GM23338 (cell line): Measurements from ENCODE around the gene CHGA. TPM values are rescaled to one million over a fixed set of nuclear protein-coding genes. Genes with fewer than 3 reads are reported as not detected.

Experiments
- ATAC-seq: fragments of 200-7000 bp; cut with Tn5 transposase; 3 replicates; pipeline ENCODE4 v1.9.1; 2020
- DNase-seq: peaks from one replicate; pipeline ENCODE4 v3.0.0-alpha.2; 2015; ENCODE audit warnings: low spot score
- H2AFZ ChIP-seq: fragments of 200-600 bp; sonication (generic); 2 replicates; pipeline ENCODE4 v1.8.0; 2016; ENCODE audit warnings: antibody characterized with exemption, mild to moderate bottlenecking, moderate library complexity
- H3F3A ChIP-seq: fragments of 200-600 bp; sonication (generic); replicated peaks from 2 replicates; pipeline ENCODE4 v1.8.0; 2017; ENCODE audit warnings: antibody characterized with exemption, mixed run types, low read depth
- H3K27ac ChIP-seq: fragments of 200-600 bp; sonication (generic); 2 replicates; pipeline ENCODE4 v1.6.1; 2016; ENCODE audit warnings: low read depth
- H3K27me3 ChIP-seq: fragments of 200-600 bp; sonication (generic); 2 replicates; pipeline ENCODE4 v1.8.0; 2016; ENCODE audit warnings: mild to moderate bottlenecking, mixed run types, moderate library complexity; ENCODE audit not compliant: insufficient read depth
- H3K36me3 ChIP-seq: fragments of 200-600 bp; sonication (generic); 2 replicates; pipeline ENCODE4 v1.8.0; 2016; ENCODE audit warnings: mild to moderate bottlenecking; ENCODE audit not compliant: insufficient read depth
- H3K4me1 ChIP-seq: fragments of 200-600 bp; sonication (generic); 2 replicates; pipeline ENCODE4 v1.8.0; 2016; ENCODE audit warnings: mild to moderate bottlenecking, moderate library complexity; ENCODE audit not compliant: insufficient read depth
- H3K4me2 ChIP-seq: fragments of 200-600 bp; sonication (generic); 2 replicates; pipeline ENCODE4 v1.7.1; 2017; ENCODE audit warnings: mixed run types
- H3K4me3 ChIP-seq: fragments of 200-600 bp; sonication (generic); 2 replicates; pipeline ENCODE4 v1.6.1; 2016; ENCODE audit warnings: mixed run types
- H3K79me2 ChIP-seq: fragments of 200-600 bp; sonication (generic); replicated peaks from 2 replicates; pipeline ENCODE4 v1.8.0; 2017; ENCODE audit warnings: mild to moderate bottlenecking; ENCODE audit not compliant: insufficient read depth
- H3K9me2 ChIP-seq: fragments of 200-600 bp; sonication (generic); 2 replicates; pipeline ENCODE4 v1.8.0; 2017; ENCODE audit not compliant: insufficient read depth
- H4K20me1 ChIP-seq: fragments of 200-600 bp; sonication (generic); replicated peaks from 2 replicates; pipeline ENCODE4 v1.8.0; 2017; ENCODE audit warnings: mild to moderate bottlenecking; ENCODE audit not compliant: insufficient read depth
- H3K27ac Mint-ChIP-seq: 2 replicates; pipeline ENCODE4 v1.8.0; 2020; ENCODE audit warnings: inconsistent platforms, mild to moderate bottlenecking, moderate library complexity, mixed read lengths
- H3K27me3 Mint-ChIP-seq: 3 replicates; pipeline ENCODE4 v1.8.0; 2022; ENCODE audit warnings: low read depth, mild to moderate bottlenecking, moderate library complexity, mixed read lengths, inconsistent platforms; ENCODE audit not compliant: insufficient read depth, poor library complexity
- H3K36me3 Mint-ChIP-seq: 3 replicates; pipeline ENCODE4 v1.8.0; 2021; ENCODE audit warnings: low read depth, mild to moderate bottlenecking, inconsistent platforms, moderate library complexity, mixed read lengths
- H3K4me1 Mint-ChIP-seq: 3 replicates; pipeline ENCODE4 v1.8.0; 2020; ENCODE audit warnings: mild to moderate bottlenecking, inconsistent platforms, mixed read lengths
- H3K4me3 Mint-ChIP-seq: 3 replicates; pipeline ENCODE4 v1.8.0; 2021; ENCODE audit warnings: moderate library complexity, mild to moderate bottlenecking, inconsistent platforms, mixed read lengths
- H3K9me3 Mint-ChIP-seq: 3 replicates; pipeline ENCODE4 v1.8.0; 2020; ENCODE audit warnings: moderate library complexity, mild to moderate bottlenecking, inconsistent platforms, mixed read lengths
- CREB1 ChIP-seq: fragments of 250-450 bp; sonication (Bioruptor Pico); IDR thresholded peaks from 2 replicates; pipeline ENCODE4 v1.5.0; 2020; ENCODE audit warnings: low read depth, mild to moderate bottlenecking, moderate library complexity
- EZH2 ChIP-seq: fragments of 200-600 bp; sonication (generic); IDR thresholded peaks from one replicate; pipeline ENCODE4 v1.8.0; 2017; ENCODE audit warnings: antibody characterized with exemption, mild to moderate bottlenecking, low read depth; ENCODE audit not compliant: unreplicated experiment
- POLR2AphosphoS5 ChIP-seq: IDR thresholded peaks from 2 replicates; pipeline ENCODE4 v1.6.1; 2016; ENCODE audit warnings: antibody characterized with exemption, low read depth
- ZNF114 ChIP-seq: fragments of 250-450 bp; sonication (Bioruptor Pico); IDR thresholded peaks from 2 replicates; pipeline ENCODE4 v1.5.0; 2020; ENCODE audit warnings: mild to moderate bottlenecking, moderate library complexity
- ZNF331 ChIP-seq: fragments of 250-450 bp; sonication (Bioruptor Pico); IDR thresholded peaks from 2 replicates; pipeline ENCODE4 v1.5.0; 2020; ENCODE audit warnings: low read depth, mild to moderate bottlenecking, moderate library complexity
- polyA plus RNA-seq: library from polyadenylated mRNA; unstranded; fragments of >200 nt; fragmentation: Nextera tagmentation; extraction: Ambion mirVana; gene quantifications from 2 replicates; pipeline ENCODE4 v1.2.1, GENCODE V29; 2016
- total RNA-seq: library from RNA; depleted of rRNA; stranded (reverse); fragments of >200 nt; shearing (Covaris generic); gene quantifications from 2 replicates; pipeline ENCODE4 v1.2.3, GENCODE V29; 2014
- TF ChIP-seq, protein P1 (sequence below): fragments of 250-450 bp; sonication (Bioruptor Pico); IDR thresholded peaks from 2 replicates; pipeline ENCODE4 v1.5.0; 2020; ENCODE audit warnings: mild to moderate bottlenecking, moderate library complexity

CHGA gene
- total and polyA plus RNA-seq, 2 experiments from 2014 or later, result 13.9 to 19.6 TPM

DNA sequence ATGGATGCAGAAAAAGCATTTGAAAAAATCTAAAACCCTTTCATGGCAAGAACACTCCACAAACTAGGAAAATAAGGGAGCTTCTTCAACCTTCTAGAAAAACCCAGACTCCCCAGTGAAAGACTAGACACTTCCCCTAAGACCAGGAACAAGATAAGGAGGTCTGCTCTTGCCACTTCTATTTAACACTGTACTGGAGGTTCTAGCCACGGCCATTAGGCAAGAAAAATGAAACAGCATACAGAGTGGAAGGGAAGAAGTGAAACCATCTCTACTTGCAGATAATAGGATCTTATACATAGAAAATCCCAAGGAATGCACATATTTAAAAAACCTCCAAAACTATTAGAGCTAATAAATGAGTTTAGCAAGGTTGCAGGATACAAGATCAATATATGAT lies 42.3 kb downstream of the CHGA start:
- Histone ChIP-seq H3K4me2 (no peak overlapping the region), H3K4me1 (peaks cover 5% of the 10 kb centered on the region), H3F3A (no peaks in the 10 kb centered on the region), H3K27ac (no peak overlapping the region), H3K36me3 (no peaks in the 10 kb centered on the region), H3K79me2 (peaks cover 39% of the 10 kb centered on the region), H4K20me1 (peaks cover 26% of the 10 kb centered on the region), H3K9me2 (no peaks in the 10 kb centered on the region), H3K4me3 (no peak overlapping the region), H2AFZ (no peak overlapping the region), H3K27me3 (no peaks in the 10 kb centered on the region)
- Mint-ChIP-seq H3K27ac (no peak overlapping the region), H3K27me3 (peaks cover 16% of the 10 kb centered on the region), H3K36me3 (peaks cover 26% of the 10 kb centered on the region), H3K4me1 (peaks cover 36% of the 10 kb centered on the region), H3K9me3 (0 out of 3 replicates have a peak, but pooled peaks cover 5% of the 10 kb centered on the region), H3K4me3 (no peak overlapping the region)
- TF ChIP-seq EZH2 (no peak), POLR2AphosphoS5 (no peak), ZNF114 (CRISPR knock-in tag) (no peak), ZNF331 (CRISPR knock-in tag) (no peak), CREB1 (no peak)
- ATAC-seq (no peak), DNase-seq (no peak)

DNA sequence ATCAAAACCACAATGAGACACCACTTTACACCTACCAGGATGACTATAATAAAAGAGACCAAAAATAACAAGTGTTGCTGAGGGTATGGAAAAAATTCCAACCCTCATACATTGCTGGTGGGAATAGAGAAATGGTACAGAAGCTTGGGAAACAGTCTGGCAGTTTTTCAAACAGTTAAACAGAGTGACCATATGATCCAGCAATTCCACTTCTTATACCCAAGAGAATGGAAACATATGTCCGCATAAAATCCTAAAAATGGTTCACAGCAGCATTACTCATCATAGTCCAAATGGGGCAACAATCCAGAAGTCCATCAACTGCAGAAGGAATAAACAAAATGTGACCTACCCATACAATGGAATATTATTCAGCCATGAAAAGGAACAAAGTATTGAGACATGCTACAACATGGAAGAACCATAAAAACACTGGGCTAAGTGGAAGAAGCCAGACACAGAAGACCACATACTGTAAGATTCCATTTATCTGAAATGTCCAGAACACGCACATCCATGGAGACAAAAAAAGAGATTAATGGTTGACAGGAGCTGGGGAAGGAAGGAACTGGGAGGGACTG lies 44.5 kb downstream of the CHGA start:
- Histone ChIP-seq H3K4me1 (peaks cover 11% of the 10 kb centered on the region), H3K4me2 (no peak overlapping the region), H3K79me2 (peaks cover 39% of the 10 kb centered on the region), H3K36me3 (no peaks in the 10 kb centered on the region), H4K20me1 (peaks cover 26% of the 10 kb centered on the region), H2AFZ (no peak overlapping the region), H3F3A (no peaks in the 10 kb centered on the region), H3K4me3 (no peak overlapping the region), H3K27ac (no peak overlapping the region), H3K27me3 (no peaks in the 10 kb centered on the region), H3K9me2 (no peaks in the 10 kb centered on the region)
- no peak overlapping the region for H3K4me3 Mint-ChIP-seq
- ATAC-seq, result no peak
- H3K4me1 Mint-ChIP-seq, result peaks cover 50% of the 10 kb centered on the region
- H3K27ac Mint-ChIP-seq, result no peak overlapping the region
- TF ChIP-seq, protein P1, sequence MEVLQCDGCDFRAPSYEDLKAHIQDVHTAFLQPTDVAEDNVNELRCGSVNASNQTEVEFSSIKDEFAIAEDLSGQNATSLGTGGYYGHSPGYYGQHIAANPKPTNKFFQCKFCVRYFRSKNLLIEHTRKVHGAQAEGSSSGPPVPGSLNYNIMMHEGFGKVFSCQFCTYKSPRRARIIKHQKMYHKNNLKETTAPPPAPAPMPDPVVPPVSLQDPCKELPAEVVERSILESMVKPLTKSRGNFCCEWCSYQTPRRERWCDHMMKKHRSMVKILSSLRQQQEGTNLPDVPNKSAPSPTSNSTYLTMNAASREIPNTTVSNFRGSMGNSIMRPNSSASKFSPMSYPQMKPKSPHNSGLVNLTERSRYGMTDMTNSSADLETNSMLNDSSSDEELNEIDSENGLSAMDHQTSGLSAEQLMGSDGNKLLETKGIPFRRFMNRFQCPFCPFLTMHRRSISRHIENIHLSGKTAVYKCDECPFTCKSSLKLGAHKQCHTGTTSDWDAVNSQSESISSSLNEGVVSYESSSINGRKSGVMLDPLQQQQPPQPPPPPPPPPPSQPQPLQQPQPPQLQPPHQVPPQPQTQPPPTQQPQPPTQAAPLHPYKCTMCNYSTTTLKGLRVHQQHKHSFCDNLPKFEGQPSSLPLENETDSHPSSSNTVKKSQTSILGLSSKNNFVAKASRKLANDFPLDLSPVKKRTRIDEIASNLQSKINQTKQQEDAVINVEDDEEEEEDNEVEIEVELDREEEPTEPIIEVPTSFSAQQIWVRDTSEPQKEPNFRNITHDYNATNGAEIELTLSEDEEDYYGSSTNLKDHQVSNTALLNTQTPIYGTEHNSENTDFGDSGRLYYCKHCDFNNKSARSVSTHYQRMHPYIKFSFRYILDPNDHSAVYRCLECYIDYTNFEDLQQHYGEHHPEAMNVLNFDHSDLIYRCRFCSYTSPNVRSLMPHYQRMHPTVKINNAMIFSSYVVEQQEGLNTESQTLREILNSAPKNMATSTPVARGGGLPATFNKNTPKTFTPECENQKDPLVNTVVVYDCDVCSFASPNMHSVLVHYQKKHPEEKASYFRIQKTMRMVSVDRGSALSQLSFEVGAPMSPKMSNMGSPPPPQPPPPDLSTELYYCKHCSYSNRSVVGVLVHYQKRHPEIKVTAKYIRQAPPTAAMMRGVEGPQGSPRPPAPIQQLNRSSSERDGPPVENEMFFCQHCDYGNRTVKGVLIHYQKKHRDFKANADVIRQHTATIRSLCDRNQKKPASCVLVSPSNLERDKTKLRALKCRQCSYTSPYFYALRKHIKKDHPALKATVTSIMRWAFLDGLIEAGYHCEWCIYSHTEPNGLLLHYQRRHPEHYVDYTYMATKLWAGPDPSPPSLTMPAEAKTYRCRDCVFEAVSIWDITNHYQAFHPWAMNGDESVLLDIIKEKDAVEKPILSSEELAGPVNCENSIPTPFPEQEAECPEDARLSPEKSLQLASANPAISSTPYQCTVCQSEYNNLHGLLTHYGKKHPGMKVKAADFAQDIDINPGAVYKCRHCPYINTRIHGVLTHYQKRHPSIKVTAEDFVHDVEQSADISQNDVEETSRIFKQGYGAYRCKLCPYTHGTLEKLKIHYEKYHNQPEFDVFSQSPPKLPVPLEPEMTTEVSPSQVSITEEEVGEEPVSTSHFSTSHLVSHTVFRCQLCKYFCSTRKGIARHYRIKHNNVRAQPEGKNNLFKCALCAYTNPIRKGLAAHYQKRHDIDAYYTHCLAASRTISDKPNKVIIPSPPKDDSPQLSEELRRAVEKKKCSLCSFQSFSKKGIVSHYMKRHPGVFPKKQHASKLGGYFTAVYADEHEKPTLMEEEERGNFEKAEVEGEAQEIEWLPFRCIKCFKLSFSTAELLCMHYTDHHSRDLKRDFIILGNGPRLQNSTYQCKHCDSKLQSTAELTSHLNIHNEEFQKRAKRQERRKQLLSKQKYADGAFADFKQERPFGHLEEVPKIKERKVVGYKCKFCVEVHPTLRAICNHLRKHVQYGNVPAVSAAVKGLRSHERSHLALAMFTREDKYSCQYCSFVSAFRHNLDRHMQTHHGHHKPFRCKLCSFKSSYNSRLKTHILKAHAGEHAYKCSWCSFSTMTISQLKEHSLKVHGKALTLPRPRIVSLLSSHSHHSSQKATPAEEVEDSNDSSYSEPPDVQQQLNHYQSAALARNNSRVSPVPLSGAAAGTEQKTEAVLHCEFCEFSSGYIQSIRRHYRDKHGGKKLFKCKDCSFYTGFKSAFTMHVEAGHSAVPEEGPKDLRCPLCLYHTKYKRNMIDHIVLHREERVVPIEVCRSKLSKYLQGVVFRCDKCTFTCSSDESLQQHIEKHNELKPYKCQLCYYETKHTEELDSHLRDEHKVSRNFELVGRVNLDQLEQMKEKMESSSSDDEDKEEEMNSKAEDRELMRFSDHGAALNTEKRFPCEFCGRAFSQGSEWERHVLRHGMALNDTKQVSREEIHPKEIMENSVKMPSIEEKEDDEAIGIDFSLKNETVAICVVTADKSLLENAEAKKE (CRISPR knock-in tag), result no peak
- peaks cover 20% of the 10 kb centered on the region for H3K27me3 Mint-ChIP-seq
- 0 out of 3 replicates have a peak, but pooled peaks cover 5% of the 10 kb centered on the region for H3K9me3 Mint-ChIP-seq
- no peak for DNase-seq
- H3K36me3 Mint-ChIP-seq, result peaks cover 19% of the 10 kb centered on the region
